ENCODE data around the gene CTTN.

The CTTN gene

GRCh38 chr11:70394211-70394950, 3.9 kb upstream of the CTTN start:
- TF ChIP-seq CTCF (IDR thresholded peaks at IDR 0.05; ENCODE audit: extremely low read depth, missing control alignments): no peak
- no peak for DNase-seq (ENCODE audit: low spot score)

DNA sequence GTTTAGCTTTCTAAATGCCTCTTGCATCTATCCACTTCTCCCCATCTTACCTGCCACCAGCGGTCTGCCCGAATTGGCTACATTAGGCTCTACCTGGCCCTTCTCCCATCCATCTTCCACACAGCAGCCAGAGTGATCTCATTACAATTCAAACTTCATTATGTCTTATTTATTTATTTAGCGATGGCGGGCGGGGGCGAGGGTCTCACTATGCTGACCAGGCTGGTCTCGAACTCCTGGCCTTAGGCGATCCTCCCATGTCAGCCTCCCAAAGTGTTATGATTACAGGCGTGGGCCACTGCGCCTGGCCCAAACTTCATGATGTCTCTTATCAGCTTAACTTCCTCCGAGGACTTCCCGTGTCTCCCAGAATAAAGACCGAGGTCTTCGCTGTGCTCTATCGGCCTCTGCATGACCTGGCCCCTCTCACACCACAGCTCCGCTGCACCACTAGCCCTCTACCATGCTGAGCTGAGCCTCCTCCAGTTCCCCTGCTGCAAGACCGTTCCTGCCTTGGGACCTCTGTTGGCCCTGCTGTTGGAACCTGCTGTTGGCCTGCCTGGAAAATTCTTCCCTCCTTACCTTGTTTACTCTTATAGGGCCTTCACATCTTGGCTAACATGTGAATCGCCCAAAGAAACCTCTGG, 870 bp upstream of the CTTN start:
- DNase-seq (ENCODE audit: low spot score): peak; percentile 49
- TF ChIP-seq CTCF (IDR thresholded peaks at IDR 0.05; ENCODE audit: extremely low read depth, missing control alignments): no peak

DNA sequence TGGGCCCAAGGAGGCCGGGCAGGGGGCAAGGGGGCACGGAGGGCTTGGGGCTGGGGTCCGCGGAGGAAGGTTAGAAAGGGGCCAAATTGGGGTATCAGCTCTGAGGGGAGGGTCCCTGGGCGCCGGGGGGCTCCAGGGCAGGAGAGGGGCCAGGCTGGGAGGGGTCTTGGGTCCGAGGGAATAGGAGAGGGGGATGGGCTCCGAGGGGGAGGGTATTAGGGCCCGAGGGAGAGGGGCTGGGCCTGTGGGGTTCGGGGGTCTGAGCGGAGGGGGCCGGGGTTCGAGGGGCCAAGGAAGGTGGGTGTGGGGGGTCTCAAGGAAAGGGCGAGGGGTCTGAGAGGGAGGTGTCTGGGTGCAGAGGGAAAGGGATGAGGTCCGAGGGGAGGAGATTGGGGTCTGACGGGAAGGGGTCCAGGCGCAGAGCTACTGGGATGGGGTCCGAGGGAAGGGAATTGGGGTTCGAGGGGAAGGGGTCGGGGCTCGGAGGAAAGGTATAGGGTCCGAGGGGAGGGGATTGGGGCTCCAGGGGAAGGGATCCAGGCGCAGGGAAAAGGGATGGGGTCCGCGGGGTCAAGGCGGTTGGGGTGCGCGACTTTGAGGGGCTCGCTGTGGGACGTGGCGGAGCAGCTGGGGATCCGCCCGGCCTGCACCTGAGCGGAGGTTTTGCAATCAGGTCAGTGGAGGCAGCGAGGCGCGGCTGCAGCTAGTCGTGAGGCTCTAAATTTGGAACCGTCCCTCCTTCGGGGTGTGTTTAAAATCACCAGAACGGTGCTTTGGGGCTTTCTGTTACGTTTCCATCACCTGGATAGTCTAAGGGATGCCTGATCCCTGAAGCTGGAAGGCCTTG, 728 bp downstream of the CTTN start:
- peak; percentile 75 for DNase-seq (ENCODE audit: low spot score)
- no peak for TF ChIP-seq CTCF (IDR thresholded peaks at IDR 0.05; ENCODE audit: extremely low read depth, missing control alignments)

DNA sequence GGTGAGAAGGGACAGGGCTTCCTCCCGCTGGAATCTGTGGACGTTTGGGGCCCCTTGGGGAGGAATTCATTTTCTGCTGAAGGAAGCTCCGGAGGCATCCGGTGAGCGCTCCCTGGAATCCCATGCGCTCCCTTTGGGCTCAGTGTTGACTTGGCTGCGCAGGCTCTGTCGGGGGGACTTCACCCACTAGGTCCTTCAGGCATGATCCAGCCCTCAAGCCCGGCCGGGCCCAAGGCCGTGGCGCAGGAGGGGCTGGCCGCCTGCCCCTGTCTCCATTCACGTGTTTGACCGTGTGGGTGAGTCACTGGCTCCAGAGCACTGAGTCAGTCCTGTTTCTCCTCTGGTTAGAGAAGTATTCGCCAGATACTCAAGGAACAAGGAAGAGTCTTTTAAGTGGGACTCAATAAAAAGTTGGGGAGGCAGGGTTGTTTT, 1.4 kb downstream of the CTTN start:
- DNase-seq (ENCODE audit: low spot score): no peak
- no peak for TF ChIP-seq CTCF (IDR thresholded peaks at IDR 0.05; ENCODE audit: extremely low read depth, missing control alignments)

DNA sequence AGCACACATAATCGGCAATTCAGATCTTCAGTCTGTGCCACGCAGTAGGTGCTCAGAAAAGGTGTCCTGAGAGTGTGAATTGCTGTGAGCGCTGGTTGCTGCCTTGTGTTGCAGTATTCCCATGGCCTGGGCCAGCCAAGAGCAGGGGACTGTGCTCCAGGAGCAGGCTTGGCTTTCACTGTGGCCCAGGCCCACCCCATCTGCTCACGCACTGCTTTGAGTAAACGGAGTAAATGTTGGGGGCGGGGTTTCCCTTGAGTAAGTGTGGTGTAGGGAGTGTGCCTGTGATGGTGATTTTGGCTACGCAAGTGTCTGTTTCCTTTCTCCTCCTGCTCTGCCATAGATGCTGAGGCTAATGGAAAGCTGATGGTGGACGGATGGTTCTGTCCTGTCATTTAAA, 2.3 kb downstream of the CTTN start:
- TF ChIP-seq CTCF (IDR thresholded peaks at IDR 0.05; ENCODE audit: extremely low read depth, missing control alignments): no peak
- DNase-seq (ENCODE audit: low spot score): no peak

DNA sequence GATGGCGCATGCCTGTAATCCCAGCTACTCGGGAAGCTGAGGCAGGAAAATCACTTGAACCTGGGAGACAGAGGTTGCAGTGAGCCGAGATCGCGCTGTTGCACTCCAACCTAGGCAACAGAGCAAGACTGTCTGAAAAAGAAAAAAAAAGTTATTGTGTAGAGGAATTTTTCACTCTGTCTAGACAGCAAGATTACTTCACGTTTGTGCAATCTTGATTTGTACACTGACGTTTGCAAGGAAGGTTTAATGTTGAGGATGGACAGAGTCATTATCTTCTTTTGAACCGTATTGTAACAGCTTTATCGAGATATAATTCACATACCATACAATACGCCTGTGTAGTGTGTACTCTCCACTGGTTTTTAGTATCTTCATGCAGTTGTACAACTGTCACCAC, 3.7 kb downstream of the CTTN start:
- TF ChIP-seq CTCF (IDR thresholded peaks at IDR 0.05; ENCODE audit: extremely low read depth, missing control alignments): no peak
- DNase-seq (ENCODE audit: low spot score): no peak

DNA sequence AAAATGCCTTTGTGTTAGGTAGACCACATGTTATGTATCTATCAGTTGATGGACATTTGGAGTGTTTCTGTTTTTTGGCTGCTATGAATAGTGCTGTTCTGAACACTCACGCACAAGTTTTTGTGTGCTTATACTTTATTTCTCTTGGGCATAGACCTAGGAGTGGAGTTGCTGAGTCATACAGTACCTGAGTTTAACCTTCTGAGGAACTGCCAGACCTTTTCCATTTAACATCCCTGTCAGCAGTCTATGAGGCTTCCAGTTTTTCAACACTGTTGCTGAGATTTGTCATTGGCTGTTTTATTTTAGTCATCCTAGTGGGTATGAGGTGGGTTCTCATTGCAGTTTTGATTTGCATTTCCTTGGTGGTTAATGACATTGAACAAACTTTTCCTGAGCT, 4.4 kb downstream of the CTTN start:
- DNase-seq (ENCODE audit: low spot score): no peak
- TF ChIP-seq CTCF (IDR thresholded peaks at IDR 0.05; ENCODE audit: extremely low read depth, missing control alignments): no peak
